Psoas muscle (tissue), 8 donors: ENCODE measurements around the gene LMOD1. TPM values are rescaled to one million over a fixed set of nuclear protein-coding genes. Genes with fewer than 3 reads are reported as not detected.

Experiments
- ATAC-seq, 4 donors: fragments of 200-7000 bp; cut with Tn5 transposase; one replicate each; pipeline ENCODE4 v1.9.1; 2020; ENCODE audit warnings: moderate library complexity in 3 of 4, mild to moderate bottlenecking in 2 of 4
- DNase-seq, 2 donors: peaks; one replicate each; pipeline ENCODE4 v3.0.0-alpha.2; 2020
- H3K27ac ChIP-seq: fragments of 200-600 bp; one replicate; pipeline ENCODE4 v1.8.0; 2022
- H3K27me3 ChIP-seq, 3 donors: fragments of 200-600 bp in 1 of 3; one replicate each; pipeline versions ENCODE4 v1.6.1 to v1.8.0; 2013 to 2022; ENCODE audit warnings: low read length in 2 of 3, mild to moderate bottlenecking in 2 of 3, moderate library complexity in 1 of 3; ENCODE audit not compliant: insufficient read depth in 3 of 3
- H3K36me3 ChIP-seq, 2 donors: fragments of 200-600 bp in 1 of 2; one replicate each; pipeline versions ENCODE4 v1.6.1 to v1.8.0; 2013 to 2022; ENCODE audit warnings: low read depth in 1 of 2, mild to moderate bottlenecking in 1 of 2, moderate library complexity in 1 of 2; ENCODE audit not compliant: insufficient read depth in 1 of 2
- H3K4me1 ChIP-seq: fragments of 200-600 bp; one replicate; pipeline ENCODE4 v1.8.0; 2022
- H3K4me3 ChIP-seq: fragments of 200-600 bp; one replicate; pipeline ENCODE4 v1.8.0; 2022; ENCODE audit warnings: mild to moderate bottlenecking
- H3K9me3 ChIP-seq: fragments of 200-600 bp; one replicate; pipeline ENCODE4 v1.8.0; 2022
- CTCF ChIP-seq: fragments of 200-600 bp; IDR thresholded peaks from one replicate; pipeline ENCODE4 v1.8.0; 2022; ENCODE audit warnings: antibody characterized with exemption
- WGBS, 3 donors: extraction: QIAGEN DNeasy Blood & Tissue Kit; methylation state at CpG; one replicate each; pipeline versions ENCODE4 v1.1.6 to v1.1.7; 2013; 5-methylcytosine and 5-hydroxymethylcytosine counted together
- intact Hi-C, 2 donors: fragments of 100-400 bp; cut with DNase I; formaldehyde crosslinking; loops; one replicate each; pipeline versions ENCODE4 v1.11.0 to v1.14.2; 2022
- polyA plus RNA-seq, 3 donors: library from polyadenylated mRNA; stranded (reverse); fragments of 200-250 nt; gene quantifications; one replicate each; pipeline ENCODE4 v1.2.3, GENCODE V29; 2013
- total RNA-seq, 4 donors: library from RNA; stranded (reverse); fragmentation: NEBNext Ultra II Directional in 2 of 4; extraction: Animal tissue kit (Norgen Biotek cat#: 25700) in 2 of 4; gene quantifications; one replicate each; pipeline versions ENCODE4 v1.2.1 to v1.2.4, GENCODE V29; 2021 to 2023
- donor health status: healthy with polysubstance abuse.
- donor health status: DM: no; HTN: no; CAD: no; lungs with moderate emphysema.
- donor health status: Bipolar disorder and iron deficiency.
- donor health status: healthy.
- donor health status: DM: yes; HTN: yes; CAD: no.
- donor health status: DM: no; HTN: no; CAD: no.
- donor health status: DM: no; HTN: no; CAD: no.
- donor health status: DM: yes; HTN: yes; CAD: no.

Gene LMOD1
- total and polyA plus RNA-seq, 7 donors = 4.9 to 45.4 (median 15.5) TPM

DNA sequence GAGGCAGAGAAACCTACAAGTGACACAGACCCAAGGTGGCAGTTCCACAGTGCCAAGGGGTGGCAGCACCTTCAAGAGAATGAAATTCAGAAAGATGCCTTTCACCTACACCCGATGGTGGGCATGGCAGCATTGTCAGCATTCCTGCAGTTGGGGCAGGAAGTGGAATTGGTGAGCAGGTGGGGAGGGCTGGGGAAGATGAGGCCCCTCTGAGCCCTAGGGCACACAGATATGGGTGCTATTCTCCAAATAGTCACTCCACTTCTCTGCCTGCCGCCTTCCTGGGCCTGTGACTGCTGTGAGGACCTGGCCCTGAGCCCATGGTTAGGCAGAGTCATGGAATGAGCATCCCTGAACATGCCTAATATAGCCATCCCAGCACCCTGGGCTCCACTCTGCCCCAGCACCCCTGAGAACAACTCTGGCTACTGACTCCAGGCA is 49.4 kb downstream of the LMOD1 start:
- TF ChIP-seq CTCF = no peak
- WGBS, 3 donors = 20 to 36% (median 30%) methylated on average over 2 of the region's 2 CpGs
- H3K27me3 ChIP-seq = no peaks in the 10 kb centered on the region
- no peaks in the 10 kb centered on the region for H3K9me3 ChIP-seq
- peak overlapping the region; percentile 95 for H3K27ac ChIP-seq
- H3K4me1 ChIP-seq = peaks cover 38% of the 10 kb centered on the region
- intact Hi-C loops = loop anchor here (1.0 to 10.0 kb wide), 4 partner anchors 60 to 238 kb away; partner anchors contain the start of gene TIMM17A (in 2 of the 2)
- ATAC-seq = peak; percentile 33 to 78 (median 62)
- DNase-seq = peak in 1 of 2 donors; percentile 76
- H3K36me3 ChIP-seq = peaks cover 0 to 51% of the 10 kb centered on the region in 2 donors
- H3K4me3 ChIP-seq = no peak overlapping the region

DNA sequence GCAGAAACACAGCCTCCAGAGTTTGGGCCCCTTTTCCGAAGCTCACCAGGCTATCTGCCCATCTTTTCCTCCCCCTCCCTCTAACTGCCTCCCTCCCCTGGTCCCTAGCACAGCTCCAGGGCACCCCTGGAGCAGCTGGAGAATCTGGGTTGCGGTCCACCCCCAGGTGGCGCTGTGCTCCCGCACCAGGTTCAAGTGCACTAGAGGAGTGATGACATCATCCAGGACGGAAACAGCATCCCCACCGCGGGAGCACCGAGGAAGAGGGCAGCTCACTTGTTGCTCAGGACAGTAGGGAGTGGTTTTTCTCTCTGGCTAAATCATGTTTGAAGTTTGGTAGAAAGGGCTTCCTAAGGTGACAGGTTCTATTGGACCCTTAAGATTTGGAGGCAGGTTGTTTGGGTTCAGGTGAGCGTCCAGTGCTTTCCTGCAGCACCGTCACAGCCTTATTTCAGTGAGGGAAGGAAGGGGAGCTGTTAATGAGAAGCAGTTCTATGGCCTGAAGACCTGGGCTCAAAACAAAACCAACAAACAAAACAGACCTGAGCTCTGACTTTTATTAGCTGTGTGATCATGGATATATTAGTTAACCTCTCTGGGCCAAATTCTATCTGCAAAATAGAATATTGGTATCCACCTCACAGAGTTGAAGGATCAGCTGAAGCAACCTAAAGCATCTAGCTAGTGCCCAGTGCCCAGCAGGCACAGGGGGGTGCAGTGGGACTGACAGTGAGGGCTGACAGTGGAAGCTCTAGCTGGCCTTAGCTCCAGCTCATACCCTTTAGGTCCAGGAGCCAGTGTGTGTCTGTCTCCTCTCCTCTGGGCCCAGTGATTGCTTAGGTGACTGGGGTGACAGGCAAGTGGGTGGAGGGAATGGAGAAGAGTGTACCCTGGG is 50.2 kb downstream of the LMOD1 start:
- no peaks in the 10 kb centered on the region for H3K9me3 ChIP-seq
- no peaks in the 10 kb centered on the region for H3K27me3 ChIP-seq
- peaks cover 42% of the 10 kb centered on the region for H3K4me1 ChIP-seq
- intact Hi-C loops = loop anchor here (1.0 to 10.0 kb wide), 4 partner anchors 61 to 239 kb away; partner anchors contain the start of gene TIMM17A (in 2 of the 2)
- peak; percentile 97 for TF ChIP-seq CTCF
- DNase-seq = peak; percentile 91 to 94
- H3K27ac ChIP-seq = peak overlapping the region; percentile 95
- WGBS, 3 donors = 7 to 14% (median 10%) methylated on average over 10 of the region's 10 CpGs
- peaks cover 0 to 51% of the 10 kb centered on the region in 2 donors for H3K36me3 ChIP-seq
- H3K4me3 ChIP-seq = no peak overlapping the region
- ATAC-seq = peak; percentile 92 to 93 (median 92)

DNA sequence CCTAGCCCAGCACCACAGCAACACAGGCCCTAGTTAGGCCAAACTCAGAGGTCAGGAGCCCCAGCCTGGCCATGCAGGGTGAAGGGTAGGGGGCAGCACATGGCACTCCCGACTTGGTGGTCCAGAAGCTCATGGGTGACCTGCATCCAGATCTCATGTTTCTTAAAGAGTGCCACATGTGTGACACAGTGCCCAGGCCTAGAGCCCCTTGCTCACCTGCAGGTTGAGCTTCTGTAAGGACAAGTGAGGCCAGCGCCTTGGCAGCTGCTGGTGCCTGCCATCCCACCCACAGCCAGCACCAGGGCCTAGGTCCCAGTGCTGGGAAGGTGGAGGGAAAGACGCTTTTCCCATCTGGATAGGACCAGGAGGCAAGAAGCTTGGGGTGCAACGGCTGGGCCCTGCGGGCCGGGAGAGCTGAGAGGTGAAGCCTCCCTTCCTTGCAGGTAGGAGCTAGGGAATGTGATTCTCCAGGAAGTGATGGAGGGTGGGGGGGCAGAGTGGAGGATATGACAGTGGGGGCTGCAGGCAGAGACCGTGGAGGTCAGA is 51.2 kb downstream of the LMOD1 start:
- no peaks in the 10 kb centered on the region for H3K9me3 ChIP-seq
- DNase-seq (no peak), ATAC-seq (no peak)
- H3K4me3 ChIP-seq = no peak overlapping the region
- no peaks in the 10 kb centered on the region for H3K27me3 ChIP-seq
- 49 to 68% (median 52%) methylated on average over 7 of the region's 7 CpGs for WGBS, 3 donors
- intact Hi-C loops = loop anchor here (5.0 to 10.0 kb wide), 2 partner anchors 62 to 240 kb away; partner anchors contain the start of gene TIMM17A (in 2 of the 2)
- TF ChIP-seq CTCF = no peak
- H3K4me1 ChIP-seq = peaks cover 50% of the 10 kb centered on the region
- H3K27ac ChIP-seq = peak overlapping the region; percentile 95
- H3K36me3 ChIP-seq = peaks cover 0 to 44% of the 10 kb centered on the region in 2 donors

DNA sequence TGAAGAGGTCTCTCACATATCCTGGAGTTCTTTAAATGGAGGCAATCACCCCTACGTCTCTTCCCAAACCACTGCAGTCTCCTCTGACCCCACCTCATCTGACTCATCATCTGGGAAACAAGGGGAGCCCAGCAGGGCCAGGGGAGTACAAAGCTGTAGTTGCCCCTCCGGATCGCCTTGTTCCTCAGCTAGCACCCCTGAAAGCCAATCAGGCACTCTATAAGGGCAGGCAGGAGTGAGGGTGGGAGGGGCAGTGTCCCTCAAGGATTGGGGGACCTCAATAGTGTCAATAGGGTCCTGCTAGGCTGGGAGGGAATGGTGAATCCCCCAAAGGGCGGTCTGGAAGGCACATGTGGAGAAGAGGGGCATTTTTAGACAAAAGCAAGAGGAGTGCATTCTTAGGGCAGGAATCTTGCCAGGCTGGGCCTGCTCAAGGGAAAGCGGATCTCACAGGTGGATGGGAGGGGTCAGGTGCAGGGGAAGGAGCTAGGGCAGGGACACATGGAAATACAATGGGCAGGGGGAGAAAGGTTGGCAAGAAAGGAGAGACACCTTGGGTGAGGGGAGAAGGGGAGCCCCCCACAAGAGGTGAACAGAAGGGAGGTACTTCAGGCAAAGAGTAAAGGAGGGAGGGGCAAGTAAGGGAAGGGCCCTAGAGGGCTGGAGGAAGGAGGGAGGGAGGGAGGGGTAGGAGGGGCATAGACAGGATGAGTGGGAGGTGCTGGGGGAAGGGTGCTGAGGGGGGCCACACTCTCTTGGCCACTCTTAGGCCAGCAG is 51.8 kb downstream of the LMOD1 start:
- Histone ChIP-seq H3K4me3 (no peak overlapping the region), H3K9me3 (no peaks in the 10 kb centered on the region), H3K27me3 (no peaks in the 10 kb centered on the region), H3K4me1 (peaks cover 57% of the 10 kb centered on the region), H3K27ac (peak overlapping the region; percentile 95), H3K36me3 (peaks cover 0 to 44% of the 10 kb centered on the region in 2 donors)
- DNase-seq = no peak
- intact Hi-C loops = loop anchor here (5.0 to 10.0 kb wide), 2 partner anchors 63 to 240 kb away; partner anchors contain the start of gene TIMM17A (in 2 of the 2)
- no peak for ATAC-seq
- 53 to 83% (median 58%) methylated on average over 5 of the region's 5 CpGs for WGBS, 3 donors
- TF ChIP-seq CTCF = no peak
